CD1c-positive myeloid dendritic cell (primary cell): ENCODE measurements around the gene AIG1.

Experiments
- DNase-seq: peaks from one replicate; pipeline ENCODE4 v3.0.0-alpha.2; 2016; ENCODE audit errors: extremely low spot score

The AIG1 gene

DNA sequence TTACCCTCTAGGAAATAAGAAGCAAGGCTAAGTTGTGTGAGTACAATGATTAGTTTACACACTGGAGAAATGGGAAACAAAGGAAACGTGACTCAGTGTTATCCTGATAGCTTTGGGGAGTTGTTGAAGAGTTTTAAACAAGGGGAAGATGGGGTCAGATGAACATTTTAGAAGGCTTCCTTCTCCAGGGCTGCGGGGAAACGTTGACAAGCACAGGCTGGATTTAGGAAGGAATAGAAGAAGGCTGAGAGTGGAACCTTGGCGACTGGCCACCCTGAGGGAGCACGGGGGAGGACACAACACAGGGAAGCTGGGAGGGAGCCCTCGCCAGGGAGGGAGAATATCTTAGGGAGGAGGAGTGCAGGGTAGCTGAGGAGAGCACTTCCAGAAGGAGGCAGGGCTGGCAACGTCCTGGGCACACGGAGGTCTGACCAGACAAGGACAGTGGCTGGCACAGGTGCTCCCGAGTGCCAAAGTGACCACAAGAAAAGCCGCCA, 134.7 kb downstream of the AIG1 start:
- no peak for DNase-seq

- no peak for DNase-seq
Observed at GRCh38 chr6:143196525-143197225, 136.0 kb downstream of the AIG1 start.

- DNase-seq = no peak
Observed at GRCh38 chr6:143197377-143197776, 136.7 kb downstream of the AIG1 start.

DNA sequence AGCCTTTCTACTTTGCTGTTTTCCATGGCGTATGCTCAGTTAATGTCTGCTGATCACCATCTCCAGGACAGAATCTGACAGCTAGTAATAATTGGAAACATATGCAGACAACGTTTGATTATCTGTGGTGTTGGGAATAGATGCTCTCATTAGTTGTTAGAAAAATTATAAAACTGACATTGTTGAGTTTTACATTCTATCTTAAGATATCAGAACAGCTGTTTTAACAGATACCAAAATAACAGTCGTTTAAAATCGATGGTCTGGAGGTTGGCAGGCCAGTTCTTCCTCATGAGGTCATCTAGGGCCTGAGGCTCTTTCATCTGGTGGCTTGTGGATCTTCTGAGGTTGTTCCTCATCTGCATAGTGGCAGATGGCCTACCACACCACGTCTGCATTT, 137.6 kb downstream of the AIG1 start:
- no peak for DNase-seq

DNA sequence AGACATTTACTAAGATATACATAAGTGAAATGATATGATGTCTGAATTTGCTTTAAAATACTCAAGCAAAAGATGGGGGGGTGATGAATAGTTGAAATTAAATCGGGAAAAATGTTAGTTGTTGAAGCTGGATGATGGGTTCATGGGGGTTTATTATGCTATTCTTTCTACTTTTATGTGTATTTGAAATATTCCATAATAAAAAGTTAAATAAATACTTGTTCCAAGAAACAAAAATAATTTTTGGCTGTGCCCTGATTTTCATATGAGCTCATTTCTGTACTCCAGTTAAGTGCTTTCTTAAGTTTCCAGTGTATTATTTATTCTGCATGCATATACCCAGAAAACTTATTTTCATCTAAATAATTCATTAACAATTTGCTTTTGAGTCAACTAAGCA, 138.6 kb downstream of the AIG1 start:
- DNase-seq = no peak

DNA sequence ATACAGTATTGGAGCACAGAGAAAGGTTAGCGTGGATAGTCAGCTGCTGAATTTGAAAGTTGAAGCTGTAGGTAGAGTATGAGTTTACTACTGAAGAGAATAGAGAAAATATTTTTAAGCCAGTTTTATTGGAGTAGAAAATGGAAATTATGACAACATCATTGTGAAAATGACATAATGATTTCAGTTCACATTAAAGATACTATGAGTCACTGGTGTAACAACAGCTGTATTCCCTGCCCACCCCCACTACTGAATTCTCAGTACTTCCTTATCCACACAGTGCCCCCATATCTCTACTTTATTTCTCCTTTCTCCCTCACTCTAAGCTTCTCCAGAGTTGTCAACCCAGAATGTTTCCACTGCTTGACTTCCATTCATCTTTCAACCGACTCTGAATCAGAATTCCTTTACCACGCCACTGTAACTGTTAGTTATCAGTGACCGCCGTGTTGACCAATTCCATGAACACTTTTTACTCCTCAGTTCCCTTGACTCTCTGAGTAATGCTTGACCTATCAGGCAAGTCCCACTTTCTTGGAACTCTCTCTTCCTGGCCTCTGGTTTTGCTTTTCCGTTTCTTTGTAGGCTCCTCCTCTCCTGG, 139.6 kb downstream of the AIG1 start:
- DNase-seq = peak; percentile 36

GRCh38 chr6:143204045-143204444, 143.4 kb downstream of the AIG1 start:
- no peak for DNase-seq

DNA sequence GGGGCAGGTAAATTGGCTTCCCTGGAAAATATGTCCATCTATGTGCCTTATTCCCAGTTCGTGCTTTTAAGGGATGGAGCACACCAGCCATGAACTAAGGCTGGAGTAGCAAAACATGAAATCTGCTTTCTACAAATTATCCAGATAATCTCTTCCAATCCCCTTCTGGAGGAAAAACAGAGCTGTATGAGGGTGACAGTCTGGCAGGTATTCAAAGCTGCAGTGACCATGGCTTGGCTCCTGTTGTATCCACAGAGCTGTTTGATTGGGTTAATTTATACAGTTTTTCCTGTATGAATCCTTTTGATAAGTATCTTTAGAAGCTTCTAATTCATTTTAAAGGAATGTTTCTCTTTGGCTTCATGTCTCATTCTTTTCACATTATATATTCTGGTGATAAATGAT, 144.4 kb downstream of the AIG1 start:
- DNase-seq = no peak

- no peak for DNase-seq
Observed at GRCh38 chr6:143205585-143205984, 144.9 kb downstream of the AIG1 start.

- no peak for DNase-seq
Observed at GRCh38 chr6:143205991-143206390, 145.3 kb downstream of the AIG1 start.

- DNase-seq = no peak
Observed at GRCh38 chr6:143206550-143206949, 145.9 kb downstream of the AIG1 start.

GRCh38 chr6:143210420-143210819, 149.7 kb downstream of the AIG1 start:
- DNase-seq = no peak

GRCh38 chr6:143213859-143214376, 153.2 kb downstream of the AIG1 start:
- DNase-seq = no peak

- no peak for DNase-seq
Observed at GRCh38 chr6:143215363-143215762, 154.7 kb downstream of the AIG1 start.

DNA sequence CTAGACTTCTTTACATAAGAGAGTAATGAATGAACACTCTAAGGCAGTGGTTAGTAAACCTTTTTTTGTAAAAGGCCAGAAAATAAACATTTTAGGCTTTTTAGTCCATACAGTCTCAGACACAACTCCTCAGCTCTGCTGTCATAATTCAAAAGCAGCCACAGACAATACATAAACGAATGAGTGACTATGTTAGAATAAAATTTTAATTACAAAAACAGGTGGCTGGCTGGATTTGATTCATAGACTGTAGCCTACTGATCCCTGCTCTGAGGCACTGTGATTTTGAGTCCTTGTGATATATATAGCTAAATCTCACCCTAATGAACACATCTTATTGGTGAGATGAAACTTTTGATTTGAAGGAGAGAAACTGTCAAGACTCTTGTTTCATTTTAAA, 155.1 kb downstream of the AIG1 start:
- DNase-seq = no peak

- no peak for DNase-seq
Observed at GRCh38 chr6:143218233-143218632, 157.5 kb downstream of the AIG1 start.

- DNase-seq = no peak
Observed at GRCh38 chr6:143221698-143222097, 161.0 kb downstream of the AIG1 start.

GRCh38 chr6:143222310-143222709, 161.6 kb downstream of the AIG1 start:
- DNase-seq = no peak

DNA sequence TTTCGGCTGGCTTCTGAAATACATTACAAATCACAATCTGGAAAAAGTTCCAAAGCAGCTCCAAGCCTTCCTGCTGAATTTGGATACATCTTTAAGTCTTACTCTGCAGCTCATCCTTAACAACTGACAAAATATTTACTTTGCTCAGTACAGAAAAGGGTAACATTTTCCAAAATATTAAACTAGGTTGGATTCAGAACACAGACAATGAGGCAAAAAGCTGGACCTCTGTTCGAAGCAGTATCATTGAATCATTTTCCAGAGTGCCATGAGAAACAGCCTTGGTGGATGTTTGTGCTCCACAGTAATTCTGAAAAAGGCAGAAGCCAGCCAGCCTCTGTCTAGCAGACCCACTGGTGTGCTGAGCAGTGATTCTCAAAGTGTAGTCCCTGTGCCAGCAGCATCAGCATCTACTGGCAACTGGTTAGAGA, 162.1 kb downstream of the AIG1 start:
- DNase-seq = no peak

- DNase-seq = no peak
Observed at GRCh38 chr6:143223895-143224294, 163.2 kb downstream of the AIG1 start.

DNA sequence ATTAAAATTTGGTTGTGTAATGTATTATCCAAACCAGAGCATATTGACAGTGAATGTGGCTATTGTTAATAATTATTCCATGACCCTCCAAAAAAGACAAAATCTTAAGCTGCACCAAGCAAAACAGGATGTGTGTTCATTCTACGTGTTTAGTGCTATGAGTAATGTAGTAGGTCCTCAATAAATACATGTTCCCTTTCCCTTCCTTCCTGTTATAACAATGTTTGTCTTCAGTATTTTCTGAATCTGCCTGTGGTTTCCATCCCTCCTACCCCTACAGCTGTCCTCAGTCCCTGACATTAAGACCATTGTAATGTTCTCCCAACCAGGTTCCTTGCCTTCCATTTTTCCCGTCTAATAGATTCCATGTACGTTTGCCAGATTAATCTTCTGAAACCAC, 163.8 kb downstream of the AIG1 start:
- no peak for DNase-seq

DNA sequence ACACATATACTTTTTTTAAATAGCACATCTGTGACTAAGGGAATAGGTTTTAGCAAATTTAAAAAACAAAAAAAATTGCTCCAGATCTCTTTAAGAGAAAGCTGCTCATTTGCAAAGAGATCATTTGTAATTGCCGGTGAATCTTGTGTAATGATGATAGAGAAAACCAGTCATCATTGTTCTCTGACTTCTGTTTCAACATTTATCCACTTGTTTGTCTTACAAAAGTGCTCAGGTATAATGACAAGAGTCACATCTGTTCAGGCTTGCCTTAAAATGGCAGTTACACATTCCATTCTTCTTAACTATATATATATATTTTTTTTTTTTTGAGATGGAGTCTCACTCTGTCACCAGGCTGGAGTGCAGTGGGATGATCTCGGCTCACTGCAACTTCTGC, 165.2 kb downstream of the AIG1 start:
- no peak for DNase-seq

- DNase-seq = no peak
Observed at GRCh38 chr6:143227675-143228074, 167.0 kb downstream of the AIG1 start.
